ENCODE measurements around the gene AK8. TPM values are rescaled to one million over a fixed set of nuclear protein-coding genes. Genes with fewer than 3 reads are reported as not detected.
A peak's percentile ranks its signal among the peaks of the same experiment; 100 is the strongest.

Gene AK8
- total RNA-seq, 1 experiment from 2014 or later, result 0.88 TPM

DNA sequence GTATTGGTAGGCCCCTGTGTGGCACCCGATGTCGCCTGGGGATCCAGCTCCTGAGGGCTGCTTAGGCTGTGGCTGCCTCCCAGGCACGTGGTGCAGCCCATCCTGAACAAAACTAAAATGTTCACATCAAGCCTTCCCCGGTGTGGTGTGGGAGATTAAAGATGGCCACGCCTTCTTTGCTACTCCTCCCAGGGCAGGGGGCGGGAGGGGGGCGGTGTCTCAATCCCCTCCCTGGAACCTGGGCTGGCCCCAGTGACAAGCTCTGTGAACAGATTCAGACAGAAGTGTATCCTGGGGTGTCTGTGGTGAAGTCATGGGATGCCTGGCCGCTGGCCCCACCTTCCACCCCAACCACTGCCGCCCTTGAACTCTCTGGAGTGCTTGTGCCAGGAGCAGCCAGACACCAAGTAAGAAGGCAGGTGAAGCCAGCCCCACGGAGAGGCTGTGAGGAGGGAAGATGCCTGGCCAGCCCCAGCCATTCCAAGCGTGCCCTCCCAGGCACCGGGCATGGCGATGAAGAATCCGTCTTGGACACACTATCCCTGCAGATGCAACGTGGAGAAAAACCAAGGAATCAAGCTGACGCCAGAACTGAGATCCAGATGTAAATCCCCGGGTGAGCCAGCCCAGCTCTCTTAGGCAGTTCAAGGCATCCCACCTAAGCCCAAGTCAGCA lies 75.8 kb downstream of the AK8 start:
- no peaks in the 10 kb centered on the region for H3K9me3 ChIP-seq
- no peak overlapping the region for H3K4me3 Mint-ChIP-seq (ENCODE audit: unreplicated experiment)
- no peaks in the 10 kb centered on the region for H3K36me3 ChIP-seq (ENCODE audit: control insufficient read depth, insufficient read depth, low read length)
- BruUV-seq (replicated peaks), result no TSS peak
- peaks cover 14% of the 10 kb centered on the region for H3K4me1 ChIP-seq
- intact Hi-C loops (cut with micrococcal nuclease; ENCODE audit: unreplicated experiment), result loop anchor here (5.0 kb wide), 3 partner anchors 100 to 225 kb away; no protein-coding TSS in a partner anchor
- peaks cover 5% of the 10 kb centered on the region for H3K4me1 Mint-ChIP-seq (ENCODE audit: low read depth, unreplicated experiment)
- TF ChIP-seq, protein P1, sequence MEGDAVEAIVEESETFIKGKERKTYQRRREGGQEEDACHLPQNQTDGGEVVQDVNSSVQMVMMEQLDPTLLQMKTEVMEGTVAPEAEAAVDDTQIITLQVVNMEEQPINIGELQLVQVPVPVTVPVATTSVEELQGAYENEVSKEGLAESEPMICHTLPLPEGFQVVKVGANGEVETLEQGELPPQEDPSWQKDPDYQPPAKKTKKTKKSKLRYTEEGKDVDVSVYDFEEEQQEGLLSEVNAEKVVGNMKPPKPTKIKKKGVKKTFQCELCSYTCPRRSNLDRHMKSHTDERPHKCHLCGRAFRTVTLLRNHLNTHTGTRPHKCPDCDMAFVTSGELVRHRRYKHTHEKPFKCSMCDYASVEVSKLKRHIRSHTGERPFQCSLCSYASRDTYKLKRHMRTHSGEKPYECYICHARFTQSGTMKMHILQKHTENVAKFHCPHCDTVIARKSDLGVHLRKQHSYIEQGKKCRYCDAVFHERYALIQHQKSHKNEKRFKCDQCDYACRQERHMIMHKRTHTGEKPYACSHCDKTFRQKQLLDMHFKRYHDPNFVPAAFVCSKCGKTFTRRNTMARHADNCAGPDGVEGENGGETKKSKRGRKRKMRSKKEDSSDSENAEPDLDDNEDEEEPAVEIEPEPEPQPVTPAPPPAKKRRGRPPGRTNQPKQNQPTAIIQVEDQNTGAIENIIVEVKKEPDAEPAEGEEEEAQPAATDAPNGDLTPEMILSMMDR (IDR thresholded peaks at IDR 0.05; ENCODE audit: insufficient read depth in 1 of 2, low read depth in 1 of 2, low read length in 1 of 2, severe bottlenecking in 1 of 2, unreplicated experiment in 1 of 2), result no peak
- H3K4me3 ChIP-seq (ENCODE audit: low read depth, low read length), result no peak overlapping the region
- no peak for DNase-seq
- ChIA-PET POLR2A (no interaction called here), CTCF (no interaction called here)
- H3K27me3 ChIP-seq (replicated peaks; ENCODE audit: control insufficient read depth, insufficient read depth, low read length), result no peaks in the 10 kb centered on the region
- H3K27ac Mint-ChIP-seq (ENCODE audit: unreplicated experiment), result no peak overlapping the region
- H3K9me3 Mint-ChIP-seq (ENCODE audit: unreplicated experiment), result no peaks in the 10 kb centered on the region
- no peaks in the 10 kb centered on the region for H3K36me3 Mint-ChIP-seq (ENCODE audit: insufficient read depth, unreplicated experiment)
- peaks cover 3% of the 10 kb centered on the region for H3K27me3 Mint-ChIP-seq (ENCODE audit: insufficient read depth, unreplicated experiment)

DNA sequence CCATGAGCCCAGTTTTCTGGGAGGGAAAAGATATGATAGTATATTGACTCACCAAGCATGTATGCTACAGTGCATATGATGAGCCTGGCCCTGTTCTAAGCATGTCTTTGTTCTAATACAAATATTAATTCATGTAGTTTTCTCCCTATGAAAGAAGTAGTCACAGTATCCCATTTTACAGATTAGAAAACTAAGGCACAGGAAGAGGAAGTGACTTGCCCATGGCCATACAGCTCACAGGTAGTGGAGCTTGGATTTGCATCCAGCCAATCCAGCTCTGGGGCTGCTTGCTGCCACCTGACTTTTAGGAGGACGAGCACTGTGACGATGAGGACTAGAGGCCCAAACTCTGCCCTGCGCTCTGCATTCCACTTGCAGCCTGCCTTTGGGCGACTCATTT lies 76.4 kb downstream of the AK8 start:
- H3K27me3 Mint-ChIP-seq (ENCODE audit: insufficient read depth, unreplicated experiment), result peaks cover 3% of the 10 kb centered on the region
- BruUV-seq (replicated peaks), result no TSS peak
- Histone ChIP-seq H3K9me3 (no peaks in the 10 kb centered on the region), H3K4me1 (peaks cover 9% of the 10 kb centered on the region; the same call in 1 of the 2 replicates), H3K4me3 (ENCODE audit: low read depth, low read length) (no peak overlapping the region), H3K27me3 (replicated peaks; ENCODE audit: control insufficient read depth, insufficient read depth, low read length) (no peaks in the 10 kb centered on the region), H3K36me3 (ENCODE audit: control insufficient read depth, insufficient read depth, low read length) (no peaks in the 10 kb centered on the region)
- no peak overlapping the region for H3K27ac Mint-ChIP-seq (ENCODE audit: unreplicated experiment)
- DNase-seq, result no peak
- ChIA-PET POLR2A (no interaction called here), CTCF (no interaction called here)
- TF ChIP-seq, protein P1 (IDR thresholded peaks at IDR 0.05; ENCODE audit: insufficient read depth in 1 of 2, low read depth in 1 of 2, low read length in 1 of 2, severe bottlenecking in 1 of 2, unreplicated experiment in 1 of 2), result no peak
- intact Hi-C loops (cut with micrococcal nuclease; ENCODE audit: unreplicated experiment), result loop anchor here (2.0 to 5.0 kb wide), 4 partner anchors 101 to 224 kb away; no protein-coding TSS in a partner anchor
- H3K4me1 Mint-ChIP-seq (ENCODE audit: low read depth, unreplicated experiment), result no peaks in the 10 kb centered on the region
- H3K4me3 Mint-ChIP-seq (ENCODE audit: unreplicated experiment), result no peak overlapping the region
- H3K9me3 Mint-ChIP-seq (ENCODE audit: unreplicated experiment), result no peaks in the 10 kb centered on the region
- no peaks in the 10 kb centered on the region for H3K36me3 Mint-ChIP-seq (ENCODE audit: insufficient read depth, unreplicated experiment)

DNA sequence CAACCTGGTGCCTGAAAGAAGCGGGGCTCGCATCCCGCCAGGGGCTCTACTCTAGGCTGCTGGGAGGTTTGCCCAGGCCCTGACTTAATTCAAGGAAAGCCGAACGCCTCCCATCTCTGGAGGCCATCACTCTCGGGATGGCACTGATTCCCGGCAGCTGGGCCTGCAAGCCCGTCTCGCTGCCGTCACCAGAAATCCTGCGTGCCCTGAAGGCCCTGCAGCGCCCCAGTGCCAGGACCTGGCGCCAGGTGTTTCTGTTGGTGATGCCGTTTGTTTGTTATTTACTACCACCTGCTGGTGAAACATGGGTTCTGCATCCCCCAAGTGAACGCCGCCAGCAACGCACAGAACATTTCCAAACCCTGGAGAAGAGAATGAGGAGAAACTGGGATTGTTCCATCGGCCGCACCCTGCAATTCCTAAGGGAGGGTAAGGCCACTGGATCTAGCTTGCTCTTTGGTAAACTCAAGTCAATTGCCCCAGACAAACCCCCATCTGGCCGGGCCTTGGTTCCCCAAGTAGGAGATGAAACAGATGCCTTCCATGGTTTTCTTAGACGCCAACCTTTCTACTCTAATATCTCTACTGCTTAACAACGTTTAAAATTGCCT lies 77.9 kb downstream of the AK8 start:
- H3K4me3 ChIP-seq (ENCODE audit: low read depth, low read length), result no peak overlapping the region
- Mint-ChIP-seq H3K4me1 (ENCODE audit: low read depth, unreplicated experiment) (no peaks in the 10 kb centered on the region), H3K9me3 (ENCODE audit: unreplicated experiment) (no peaks in the 10 kb centered on the region), H3K4me3 (ENCODE audit: unreplicated experiment) (no peak overlapping the region), H3K27ac (ENCODE audit: unreplicated experiment) (no peak overlapping the region), H3K27me3 (ENCODE audit: insufficient read depth, unreplicated experiment) (peaks cover 3% of the 10 kb centered on the region), H3K36me3 (ENCODE audit: insufficient read depth, unreplicated experiment) (no peaks in the 10 kb centered on the region)
- POLR2A ChIA-PET, result no interaction called here
- CTCF ChIA-PET, result no interaction called here
- peak; percentile 60 to 72 for DNase-seq
- no peaks in the 10 kb centered on the region for H3K36me3 ChIP-seq (ENCODE audit: control insufficient read depth, insufficient read depth, low read length)
- no peaks in the 10 kb centered on the region for H3K27me3 ChIP-seq (replicated peaks; ENCODE audit: control insufficient read depth, insufficient read depth, low read length)
- BruUV-seq (replicated peaks), result no TSS peak
- 0 out of 2 replicates have a peak, but pooled peaks cover 5% of the 10 kb centered on the region for H3K4me1 ChIP-seq
- no peaks in the 10 kb centered on the region for H3K9me3 ChIP-seq
- intact Hi-C loops (cut with micrococcal nuclease; ENCODE audit: unreplicated experiment), result loop anchor here (1.0 to 5.0 kb wide), 5 partner anchors 102 to 223 kb away; no protein-coding TSS in a partner anchor
- TF ChIP-seq, protein P1 (IDR thresholded peaks at IDR 0.05; ENCODE audit: insufficient read depth in 1 of 2, low read depth in 1 of 2, low read length in 1 of 2, severe bottlenecking in 1 of 2, unreplicated experiment in 1 of 2), result peak; percentile 81 to 92

All from Caco-2 (cell line).